Activated CD8-positive, alpha-beta memory T cell treated with anti-CD3 and anti-CD28 coated beads for 1 hour (primary cell): ENCODE results near the gene CABLES1.
"Not testable (repeated sequence)": the region's sequence is repeated elsewhere in the genome, so short reads cannot be mapped to it uniquely, and the experiment has no call there.

Experiments used
- DNase-seq, 2 donors: peaks; one replicate each; pipeline ENCODE4 v3.0.0-alpha.2; 2020; ENCODE audit warnings: low read depth in 1 of 2; ENCODE audit errors: extremely low read depth in 1 of 2

CABLES1 gene, protein sequence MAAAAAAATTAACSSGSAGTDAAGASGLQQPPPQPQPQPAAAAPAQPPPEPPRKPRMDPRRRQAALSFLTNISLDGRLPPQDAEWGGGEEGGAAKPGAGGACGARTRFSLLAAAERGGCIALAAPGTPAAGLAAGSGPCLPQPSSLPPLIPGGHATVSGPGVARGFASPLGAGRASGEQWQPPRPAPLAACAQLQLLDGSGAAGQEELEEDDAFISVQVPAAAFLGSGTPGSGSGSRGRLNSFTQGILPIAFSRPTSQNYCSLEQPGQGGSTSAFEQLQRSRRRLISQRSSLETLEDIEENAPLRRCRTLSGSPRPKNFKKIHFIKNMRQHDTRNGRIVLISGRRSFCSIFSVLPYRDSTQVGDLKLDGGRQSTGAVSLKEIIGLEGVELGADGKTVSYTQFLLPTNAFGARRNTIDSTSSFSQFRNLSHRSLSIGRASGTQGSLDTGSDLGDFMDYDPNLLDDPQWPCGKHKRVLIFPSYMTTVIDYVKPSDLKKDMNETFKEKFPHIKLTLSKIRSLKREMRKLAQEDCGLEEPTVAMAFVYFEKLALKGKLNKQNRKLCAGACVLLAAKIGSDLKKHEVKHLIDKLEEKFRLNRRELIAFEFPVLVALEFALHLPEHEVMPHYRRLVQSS

DNA sequence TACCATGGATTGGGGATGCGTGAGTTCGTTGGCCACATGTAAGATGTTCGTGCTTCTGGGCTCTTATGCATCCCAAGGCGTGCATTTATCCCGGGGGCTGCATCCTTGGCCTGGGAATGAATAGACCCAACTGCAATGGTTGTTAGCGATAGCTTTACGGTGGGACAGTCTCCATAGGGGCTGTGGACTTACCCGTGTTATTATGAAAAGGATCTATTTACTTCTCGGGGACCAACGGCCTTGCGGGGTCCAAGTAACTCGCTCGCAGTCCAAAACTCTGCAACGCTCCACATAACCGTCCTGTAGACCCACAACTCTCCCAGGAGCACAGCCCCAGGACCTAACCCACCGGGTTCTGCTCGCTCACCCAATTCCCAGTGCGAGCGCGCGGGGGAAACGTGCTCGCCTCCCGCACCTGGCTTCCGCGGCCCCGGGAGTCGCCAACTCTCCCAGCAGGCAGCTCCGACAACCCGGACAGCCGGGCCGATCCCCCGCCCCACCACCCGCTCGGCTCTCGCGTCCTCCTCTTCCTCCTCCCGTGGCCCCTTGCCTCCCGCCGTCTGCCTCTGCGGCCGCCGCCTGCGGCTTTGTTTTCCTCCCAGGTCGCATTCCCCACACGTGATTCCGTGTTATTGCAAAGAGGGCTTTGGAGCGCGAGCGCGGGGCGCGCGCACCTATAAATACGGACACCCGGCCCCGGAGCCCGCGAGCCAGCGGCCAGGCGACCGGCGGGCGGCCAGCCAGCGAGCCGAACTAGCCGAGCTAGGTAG is at the start of gene CABLES1:
Gene CABLES1, plus strand, starts transcription at position 706 of the 770 bp plus-strand sequence. CDS start 278 bp downstream, outside the sequence.
- no peak for DNase-seq

DNA sequence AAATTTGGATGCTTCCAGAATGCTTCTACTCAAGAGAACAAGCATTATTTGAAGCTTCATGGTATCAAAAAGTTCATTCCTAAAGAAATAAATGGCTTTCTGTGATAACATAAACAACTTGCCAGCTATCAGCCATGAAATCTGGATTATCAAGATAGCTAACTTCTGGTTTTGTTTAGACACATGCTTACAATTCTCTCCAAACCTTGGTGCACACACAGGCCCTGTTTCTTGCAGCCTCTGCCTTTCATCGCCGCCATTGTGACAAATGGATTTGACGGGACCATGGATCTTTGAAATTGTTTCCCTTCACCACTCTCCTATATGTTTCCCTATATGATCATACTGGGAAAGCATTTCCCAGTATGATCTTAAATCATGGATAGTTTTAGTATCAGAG is 47.9 kb upstream of the CABLES1 start:
- no peak for DNase-seq

DNA sequence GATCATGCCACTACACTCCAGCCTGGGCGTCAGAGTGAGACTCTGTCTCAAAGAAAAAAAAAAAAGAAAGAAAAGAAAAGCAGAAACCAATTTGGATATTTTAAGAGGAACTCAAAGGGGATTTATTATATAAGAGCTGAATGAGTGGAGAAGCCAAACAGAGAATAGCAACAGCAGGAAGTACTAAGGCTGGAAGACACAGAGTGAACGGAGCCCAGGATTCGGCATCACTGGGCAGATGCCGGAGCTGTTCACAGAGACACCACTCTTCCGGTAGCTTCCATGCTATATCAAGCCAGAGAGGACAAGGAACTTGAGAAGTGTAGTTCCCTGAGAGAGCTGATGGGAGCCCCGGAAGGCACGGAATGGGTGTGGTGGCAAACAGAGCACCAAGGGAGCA is 47.0 kb upstream of the CABLES1 start:
- DNase-seq, result no peak

DNA sequence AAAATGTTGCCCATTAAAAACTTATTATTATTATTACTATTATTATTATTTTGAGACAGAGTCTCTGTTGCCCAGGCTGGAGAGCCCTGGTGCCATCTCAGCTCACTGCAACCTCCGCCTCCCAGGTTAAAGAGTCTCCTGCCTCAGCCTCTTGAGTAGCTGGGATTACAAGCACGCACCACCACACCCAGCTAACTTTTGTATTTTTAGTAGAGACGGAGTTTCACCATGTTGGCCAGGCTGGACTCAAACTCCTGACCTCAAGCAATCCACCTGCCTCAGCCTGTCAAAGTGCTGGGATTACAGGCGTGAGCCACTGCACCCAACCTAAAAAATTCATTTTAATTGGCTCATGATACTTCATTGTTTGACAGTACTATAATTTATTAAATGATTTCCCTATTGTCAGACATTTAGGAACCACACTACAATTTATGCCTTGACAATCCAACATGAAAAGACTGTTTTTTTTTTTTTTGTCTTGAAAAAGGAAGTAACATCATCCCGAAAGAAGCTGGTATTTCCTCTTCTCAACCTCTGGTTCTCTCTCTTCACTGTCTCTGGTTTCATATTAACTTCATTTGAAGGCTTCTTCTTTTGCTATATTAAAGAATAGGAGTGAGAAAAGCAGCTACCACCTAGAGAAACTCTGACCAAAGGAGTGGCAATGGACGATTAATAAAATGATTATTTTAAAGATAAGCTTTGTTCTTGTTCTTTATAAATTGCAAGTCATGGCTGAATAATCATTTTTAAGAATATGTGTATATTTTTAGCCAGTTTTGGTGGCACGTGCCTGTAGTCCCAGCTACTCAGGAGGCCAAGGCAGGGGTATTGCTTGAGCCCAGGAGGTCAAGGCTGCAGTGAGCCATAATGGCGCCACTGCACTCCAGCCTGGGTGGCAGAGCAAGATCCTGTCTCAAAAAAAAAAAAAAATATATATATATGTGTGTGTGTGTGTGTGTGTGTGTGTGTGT is 44.0 kb upstream of the CABLES1 start:
- not testable (repeated sequence) for DNase-seq

DNA sequence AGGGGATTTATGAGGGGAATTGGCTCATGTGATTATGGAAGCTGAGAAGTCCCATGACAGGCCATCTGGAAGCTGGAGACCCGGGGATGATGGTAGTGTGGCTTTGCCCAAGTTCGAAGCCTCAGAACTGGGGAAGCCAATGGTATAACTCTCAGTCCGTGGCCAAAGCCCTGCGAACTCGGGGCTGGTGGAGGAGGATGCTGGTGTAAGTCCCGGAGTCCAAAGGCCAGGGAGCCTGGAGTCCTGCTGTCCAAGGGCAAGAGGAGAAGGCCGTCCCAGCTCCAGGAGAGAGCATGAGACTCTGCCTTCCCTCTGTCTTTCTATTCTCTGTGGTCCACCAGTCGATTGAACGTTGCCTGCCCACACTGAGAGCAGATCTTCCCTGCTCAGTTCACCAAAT is 43.2 kb upstream of the CABLES1 start:
- DNase-seq, result no peak

DNA sequence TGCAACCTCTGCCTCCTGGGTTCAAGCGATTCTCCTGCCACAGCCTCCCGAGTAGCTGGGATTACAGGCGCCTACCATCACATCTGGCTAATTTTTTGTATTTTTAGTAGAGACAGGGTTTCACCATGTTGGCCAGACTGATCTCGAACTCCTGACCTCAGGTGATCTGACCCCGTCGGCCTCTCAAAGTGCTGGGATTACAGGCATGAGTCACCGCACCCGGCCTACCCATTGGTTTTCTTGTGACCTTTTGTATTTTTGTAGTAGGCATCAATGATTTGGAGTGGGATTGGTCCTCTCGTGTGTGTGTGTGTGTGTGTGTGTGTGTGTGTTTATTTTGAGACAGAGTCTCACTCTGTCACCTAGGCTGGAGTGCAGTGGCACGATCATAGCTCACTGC is 42.2 kb upstream of the CABLES1 start:
- DNase-seq, result not testable (repeated sequence)

DNA sequence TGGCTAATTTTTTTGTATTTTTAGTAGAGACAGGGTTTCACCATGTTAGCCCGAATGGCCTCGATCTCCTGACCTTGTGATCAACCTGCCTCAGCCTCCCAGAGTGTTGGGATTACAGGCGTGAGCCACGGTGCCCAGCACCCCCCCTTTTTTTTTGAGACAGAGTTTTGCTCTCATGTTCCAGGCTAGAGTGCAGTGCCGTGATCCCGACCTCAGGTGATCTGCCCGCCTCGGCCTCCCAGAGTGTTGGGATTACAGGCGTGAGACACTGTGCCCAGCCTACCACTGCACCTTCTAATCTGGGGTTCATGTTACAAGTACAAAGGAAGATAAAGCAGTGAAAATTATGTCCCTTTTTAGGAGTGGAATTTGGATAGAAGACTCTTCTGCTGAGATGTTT is 41.5 kb upstream of the CABLES1 start:
- DNase-seq, result no peak

DNA sequence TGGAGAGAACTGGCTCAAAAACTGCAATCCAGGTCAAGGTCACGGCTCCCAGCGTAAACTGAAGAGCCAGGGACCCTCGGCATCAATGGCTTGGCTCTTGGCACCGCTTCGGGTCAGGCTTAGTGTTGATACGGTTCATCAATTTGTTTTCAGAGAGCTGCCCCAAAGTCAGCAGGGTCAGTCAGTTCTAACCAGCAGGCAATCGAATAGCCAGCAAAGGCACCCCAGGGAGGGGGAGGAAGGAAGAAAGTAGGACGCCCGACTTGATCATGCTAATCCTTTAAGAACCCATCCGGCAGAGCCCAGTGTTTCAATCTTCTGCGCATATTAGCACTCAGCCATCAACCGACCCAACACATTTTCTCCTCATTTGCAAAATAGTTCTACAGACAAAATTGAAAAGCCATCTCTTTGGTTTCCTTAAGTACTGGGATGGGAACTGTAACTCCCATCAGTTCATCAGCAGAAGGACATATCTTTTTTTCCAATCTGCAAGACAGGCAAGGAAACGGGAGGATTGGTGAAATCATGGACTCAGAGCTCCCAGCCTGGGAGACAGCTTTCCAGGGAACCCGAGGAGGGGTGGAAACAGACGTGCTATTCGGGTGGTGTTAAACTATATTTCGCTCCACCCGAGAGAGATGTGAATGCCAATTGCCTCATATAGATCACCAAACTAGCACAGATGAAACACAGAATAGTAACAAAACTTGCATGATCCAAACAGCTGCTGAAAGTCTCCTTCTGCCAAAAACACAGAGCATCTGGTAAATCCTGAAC is 40.7 kb upstream of the CABLES1 start:
- DNase-seq, result no peak

DNA sequence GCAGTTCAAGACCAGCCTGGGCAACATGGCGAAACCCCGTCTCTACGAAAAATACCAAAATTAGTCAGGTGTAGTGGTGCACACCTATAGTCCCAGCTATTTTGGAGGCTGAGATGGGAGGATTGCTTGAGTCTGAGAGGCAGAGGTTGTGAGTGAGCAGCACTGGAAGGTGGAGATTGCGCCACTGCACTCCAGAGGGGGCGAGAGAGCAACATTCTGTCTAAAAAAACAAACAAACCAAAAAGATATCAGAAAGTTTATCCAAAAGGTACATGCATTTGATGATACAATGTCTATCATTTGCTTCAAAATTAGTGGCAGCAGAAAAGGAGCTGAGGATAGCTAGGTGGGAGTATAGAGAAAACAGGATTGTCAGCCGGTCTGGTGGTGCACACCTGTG is 39.8 kb upstream of the CABLES1 start:
- no peak for DNase-seq

DNA sequence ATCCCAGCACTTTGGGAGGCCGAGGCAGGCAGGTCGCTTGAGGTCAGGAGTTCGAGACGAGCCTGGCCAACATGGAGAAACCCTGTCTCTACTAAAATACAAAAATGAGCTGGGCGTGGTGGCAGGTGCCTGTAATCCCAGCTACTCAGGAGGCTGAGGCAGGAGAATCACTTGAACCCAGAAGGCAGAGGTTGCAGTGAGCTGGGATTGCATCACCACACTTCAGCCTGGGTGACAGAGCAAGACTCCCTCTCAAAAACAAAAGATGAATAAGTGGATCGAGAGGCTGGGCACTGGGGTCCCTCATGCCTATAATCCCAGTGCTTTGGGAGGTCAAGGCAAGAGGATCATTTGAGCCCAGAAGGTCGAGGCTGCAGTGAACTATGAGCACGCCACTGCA is 38.3 kb upstream of the CABLES1 start:
- not testable (repeated sequence) for DNase-seq

DNA sequence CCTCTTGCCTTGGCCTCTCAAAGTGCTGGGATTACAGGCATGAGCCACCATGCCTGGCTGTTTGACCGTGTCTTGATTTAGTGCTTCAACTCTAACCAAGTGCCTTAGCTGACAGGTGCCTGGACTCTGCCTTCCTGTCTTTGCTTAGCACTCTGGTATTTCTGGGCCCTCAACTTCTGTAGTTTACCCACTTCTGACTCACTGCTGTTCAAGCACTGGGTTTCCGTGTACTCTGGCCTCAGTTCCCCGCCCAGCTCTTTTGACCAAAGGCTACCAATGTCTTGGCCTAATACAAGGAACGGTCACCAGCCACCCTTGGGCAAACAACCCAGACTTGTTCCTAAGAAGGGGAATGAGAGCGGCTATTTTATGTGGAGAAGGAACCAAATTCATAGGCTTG is 35.7 kb upstream of the CABLES1 start:
- DNase-seq, result no peak

DNA sequence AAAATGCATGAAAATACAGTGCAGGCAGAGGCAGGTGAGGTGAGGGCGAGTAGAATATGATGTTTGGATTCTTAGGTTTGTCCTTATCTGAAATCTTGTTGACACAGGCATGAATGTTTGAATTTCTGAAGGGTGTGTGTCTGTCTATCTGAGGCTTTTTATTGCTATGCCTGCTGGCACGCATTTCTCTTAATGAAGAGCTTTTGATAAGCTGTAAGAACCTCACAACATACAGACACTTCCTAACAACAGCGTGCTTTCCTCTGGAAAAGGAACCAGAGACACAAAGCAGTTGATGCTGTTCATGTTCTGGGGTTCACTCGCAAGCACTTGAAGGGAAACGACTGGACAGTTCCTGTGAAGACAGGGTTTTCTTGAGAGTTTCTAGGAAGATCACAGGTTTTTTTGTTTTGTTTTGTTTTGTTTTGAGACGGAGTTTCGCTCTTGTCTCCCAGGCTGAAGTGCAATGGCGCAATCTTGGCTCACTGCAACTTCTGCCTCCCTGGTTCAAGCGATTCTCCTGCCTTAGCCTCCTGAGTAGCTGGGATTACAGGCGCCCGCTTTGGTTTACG is 33.3 kb upstream of the CABLES1 start:
- DNase-seq, result no peak

DNA sequence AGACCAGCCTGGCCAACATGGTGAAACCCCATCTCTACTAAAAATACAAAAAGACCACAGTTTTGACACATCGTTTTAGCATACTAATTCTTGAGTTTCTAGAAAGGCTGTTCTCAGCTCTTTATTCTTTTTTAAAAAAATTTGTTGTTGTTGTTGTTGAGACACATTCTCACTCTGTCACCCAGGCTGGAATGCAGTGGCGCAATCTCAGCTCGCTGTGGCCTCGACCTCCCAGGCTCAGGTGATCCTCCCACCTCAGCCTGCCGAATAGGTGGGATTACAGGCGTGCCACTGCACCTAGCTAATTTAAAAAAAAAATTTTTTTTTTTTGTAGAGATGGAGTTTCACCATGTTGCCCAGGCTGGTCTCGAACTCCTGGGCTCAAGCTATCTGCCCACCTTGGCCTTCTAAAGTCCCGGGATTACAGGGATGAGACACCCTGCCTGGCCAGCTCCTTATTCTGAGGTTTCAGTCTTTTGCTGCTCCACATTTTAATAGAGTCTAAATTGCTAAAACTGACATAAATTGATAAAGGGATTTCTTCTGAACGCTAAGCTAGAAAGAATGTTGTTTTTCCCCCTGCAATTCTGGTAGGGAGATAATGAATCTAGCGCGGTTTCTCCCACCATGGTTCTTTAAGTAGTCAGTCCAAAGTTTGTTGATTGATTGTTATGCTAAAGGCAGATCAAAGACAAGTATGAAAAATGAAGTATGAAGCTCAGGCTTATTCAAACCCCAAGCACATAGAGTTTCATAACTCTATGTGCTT is 32.6 kb upstream of the CABLES1 start:
- DNase-seq, result no peak

DNA sequence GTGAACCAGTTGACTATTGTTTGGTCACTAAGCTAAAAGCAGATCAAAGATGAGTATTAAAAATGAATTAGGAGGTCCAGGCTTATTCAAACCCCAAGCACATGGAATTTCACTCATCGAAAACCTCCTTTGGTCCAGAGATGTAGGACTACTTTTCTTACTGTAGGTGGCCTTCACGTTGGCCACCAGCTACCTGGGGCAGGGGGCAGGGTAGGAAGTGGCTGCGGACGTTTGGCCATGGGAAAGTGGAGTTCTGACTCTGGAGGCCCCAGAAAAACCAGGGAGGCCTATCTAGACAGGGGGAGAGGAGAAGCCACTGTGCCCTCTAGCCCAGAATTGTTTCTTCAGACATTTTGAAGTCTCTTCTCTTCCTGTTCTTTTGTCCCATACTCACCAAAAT is 31.8 kb upstream of the CABLES1 start:
- DNase-seq, result no peak

DNA sequence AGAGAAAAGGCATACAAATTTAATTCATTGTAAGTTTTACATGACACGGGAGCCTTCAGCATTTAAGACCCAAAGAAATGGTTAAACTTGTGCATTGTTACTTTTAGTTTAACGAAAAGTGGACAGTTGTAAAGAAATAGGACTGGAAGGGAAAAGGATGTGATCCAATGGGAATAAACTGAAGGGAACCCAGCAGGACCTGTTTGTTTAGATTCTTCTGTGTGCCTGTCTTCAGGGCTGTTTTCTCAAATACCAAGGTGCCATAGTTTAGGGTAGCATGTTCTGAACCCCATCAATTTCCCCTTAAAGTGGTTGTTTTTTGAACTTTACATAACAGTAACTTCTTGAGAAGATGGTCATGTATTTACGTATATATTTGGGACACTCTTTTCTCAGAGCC is 30.3 kb upstream of the CABLES1 start:
- DNase-seq, result no peak

DNA sequence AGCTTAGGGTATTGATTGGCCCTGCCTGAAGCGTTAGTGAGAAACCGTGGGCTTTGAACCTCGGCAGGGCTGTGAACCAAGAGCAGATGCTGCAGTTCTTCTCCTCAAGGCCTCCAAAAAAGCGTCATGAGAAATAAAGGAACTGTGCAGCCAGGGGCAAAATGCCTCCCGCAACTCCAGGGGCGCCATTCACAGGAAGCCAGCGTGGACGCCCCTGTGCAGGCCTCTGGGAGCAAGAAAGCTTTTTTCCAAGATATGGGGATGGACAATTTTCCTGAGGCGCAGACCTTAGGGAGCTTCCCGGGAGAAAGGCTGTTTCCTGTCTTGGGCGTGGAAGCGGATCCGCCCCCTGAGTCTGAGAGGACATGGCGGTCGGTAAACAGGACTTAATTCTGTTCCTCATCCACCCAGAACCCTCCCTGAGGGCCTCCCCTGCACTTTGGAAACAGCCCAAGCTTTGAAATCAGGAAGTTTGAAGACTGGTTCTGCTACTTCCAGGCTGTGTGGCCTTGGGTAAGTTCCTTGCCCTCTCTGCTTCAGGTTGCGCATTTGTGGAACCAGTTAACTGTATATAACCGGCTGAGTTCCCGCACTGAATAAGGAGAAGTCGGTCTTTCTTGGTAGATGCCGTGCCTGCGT is 29.6 kb upstream of the CABLES1 start:
- DNase-seq, result no peak

DNA sequence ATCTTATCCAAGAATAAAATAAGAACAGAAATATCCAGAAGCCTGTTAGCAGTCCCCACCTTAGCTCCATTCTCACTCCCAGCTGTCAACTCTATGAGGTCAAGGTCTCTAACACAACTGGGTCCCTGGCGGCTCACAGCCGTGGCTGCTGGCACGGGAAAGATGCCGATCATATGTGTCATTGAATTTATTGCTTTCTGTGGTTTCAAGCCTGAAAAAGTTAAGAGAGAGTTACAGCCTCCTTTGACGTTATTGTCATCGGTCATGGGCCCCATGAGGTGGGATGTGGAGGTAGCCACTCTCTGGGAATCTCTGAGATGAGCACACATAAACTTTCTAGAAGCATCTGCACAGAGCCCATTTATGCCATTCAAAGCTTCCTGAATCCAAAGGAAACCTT is 28.7 kb upstream of the CABLES1 start:
- no peak for DNase-seq

DNA sequence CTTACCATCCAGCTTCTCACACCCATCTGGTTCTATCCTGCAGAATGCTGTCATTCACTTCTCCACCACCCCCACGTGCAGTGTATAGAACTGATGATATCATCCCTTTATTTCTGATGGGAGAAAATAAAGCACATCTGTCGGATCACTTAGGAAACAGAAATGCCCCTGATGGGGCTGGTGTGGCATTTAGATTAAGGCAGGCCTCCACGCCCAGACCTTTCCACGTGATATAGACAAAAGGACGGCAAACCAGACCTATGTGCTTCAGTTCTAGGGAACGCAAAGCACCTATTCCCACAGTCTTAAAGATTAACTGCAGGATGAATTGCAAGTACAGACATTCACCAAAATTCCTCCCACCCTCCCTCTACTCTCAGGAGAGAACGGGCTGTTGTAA is 27.6 kb upstream of the CABLES1 start:
- no peak for DNase-seq
